SK-N-SH (cell line): ENCODE results near the gene ADORA3. TPM values are rescaled to one million over a fixed set of nuclear protein-coding genes. Genes with fewer than 3 reads are reported as not detected.

Experiments used
- CTCF ChIA-PET: fragments of 300-600, 350-600 bp; formaldehyde crosslinking; extraction: SDS; loops from one replicate; lab custom pipeline; 2021; lab: Yijun Ruan, JAX
- POLR2A ChIA-PET: fragments of 350-600 bp; sonication (Branson Sonifier 250); formaldehyde crosslinking; extraction: SDS; loops from one replicate; lab custom pipeline; 2020; ENCODE audit warnings: antibody characterized with exemption, inconsistent platforms; lab: Yijun Ruan, JAX
- DNase-seq: peaks from one replicate; pipeline ENCODE4 v3.0.0; 2012
- H2AFZ ChIP-seq: fragments of 200-600 bp; sonication (generic); 2 replicates; pipeline ENCODE4 v1.8.1; 2016; ENCODE audit warnings: antibody characterized with exemption, mild to moderate bottlenecking, low read depth
- H3F3A ChIP-seq: fragments of 200-600 bp; sonication (generic); replicated peaks from 2 replicates; pipeline ENCODE3; 2016; ENCODE audit warnings: antibody characterized with exemption, mild to moderate bottlenecking; ENCODE audit not compliant: insufficient read depth
- H3K27ac ChIP-seq, 2 experiments: fragments of 200-500 bp in 1 of 2; fragments of 200-600 bp in 1 of 2; sonication (Bioruptor generic) in 1 of 2; sonication (generic), shearing (Covaris generic) in 1 of 2; 2 replicates each; pipeline versions ENCODE4 v1.5.1 to v1.6.1; 2014 to 2016; ENCODE audit warnings: low read depth in 2 of 2, inconsistent platforms in 1 of 2, low read length in 1 of 2, mild to moderate bottlenecking in 1 of 2, mixed read lengths in 1 of 2
- H3K27me3 ChIP-seq: fragments of 200-600 bp; sonication (generic), shearing (Covaris generic); 2 replicates; pipeline ENCODE4 v1.6.1; 2016; ENCODE audit warnings: mixed run types; ENCODE audit not compliant: insufficient read depth
- H3K36me3 ChIP-seq, 2 experiments: fragments of 200-500 bp in 1 of 2; fragments of 200-600 bp in 1 of 2; sonication (Bioruptor generic) in 1 of 2; sonication (generic) in 1 of 2; replicated peaks in 1 of 2; 2 replicates each; pipeline versions ENCODE3 to v1.5.1; 2014 to 2016; ENCODE audit warnings: low read length in 1 of 2, mild to moderate bottlenecking in 1 of 2; ENCODE audit not compliant: insufficient read depth in 2 of 2, control insufficient read depth in 1 of 2
- H3K4me1 ChIP-seq, 2 experiments: fragments of 200-500 bp in 1 of 2; fragments of 200-600 bp in 1 of 2; sonication (Bioruptor generic) in 1 of 2; sonication (generic), shearing (Covaris generic) in 1 of 2; 2 replicates each; pipeline versions ENCODE4 v1.5.1 to v1.6.1; 2014 to 2016; ENCODE audit warnings: low read depth in 1 of 2, low read length in 1 of 2, mixed run types in 1 of 2; ENCODE audit not compliant: insufficient read depth in 2 of 2, control insufficient read depth in 1 of 2
- H3K4me2 ChIP-seq: fragments of 200-600 bp; sonication (generic), shearing (Covaris generic); 2 replicates; pipeline ENCODE4 v1.6.1; 2017; ENCODE audit warnings: mixed run types
- H3K4me3 ChIP-seq, 2 experiments: fragments of 200-500 bp in 1 of 2; fragments of 200-600 bp in 1 of 2; sonication (Bioruptor generic) in 1 of 2; sonication (generic), shearing (Covaris generic) in 1 of 2; 2 replicates each; pipeline versions ENCODE4 v1.5.1 to v1.8.1; 2014 to 2016; ENCODE audit warnings: low read depth in 2 of 2, inconsistent platforms in 1 of 2, low read length in 1 of 2, mild to moderate bottlenecking in 1 of 2, mixed read lengths in 1 of 2, moderate library complexity in 1 of 2
- H3K79me2 ChIP-seq: fragments of 200-600 bp; sonication (generic); 2 replicates; pipeline ENCODE4 v1.8.1; 2017; ENCODE audit warnings: mild to moderate bottlenecking; ENCODE audit not compliant: insufficient read depth
- H3K9ac ChIP-seq: fragments of 200-600 bp; sonication (generic); 2 replicates; pipeline ENCODE4 v1.6.1; 2017; ENCODE audit warnings: mixed run types
- H3K9me2 ChIP-seq: fragments of 200-600 bp; sonication (generic); 2 replicates; pipeline ENCODE4 v1.6.1; 2017; ENCODE audit warnings: mixed run types
- H3K9me3 ChIP-seq: fragments of 200-600 bp; sonication (generic); 2 replicates; pipeline ENCODE4 v1.6.1; 2017; ENCODE audit warnings: mixed run types, mild to moderate bottlenecking, moderate library complexity
- H4K20me1 ChIP-seq: fragments of 200-600 bp; sonication (generic); 2 replicates; pipeline ENCODE4 v1.6.1; 2017; ENCODE audit warnings: mild to moderate bottlenecking, mixed run types; ENCODE audit not compliant: insufficient read depth
- CHD2 ChIP-seq: fragments of 150-350 bp; IDR thresholded peaks from 2 replicates; pipeline ENCODE4 v1.6.1; 2018; ENCODE audit warnings: low read length; ENCODE audit not compliant: partially characterized antibody
- FOSL2 ChIP-seq: IDR thresholded peaks from 2 replicates; pipeline ENCODE4 v1.4.0; 2012; ENCODE audit warnings: low read depth, mild to moderate bottlenecking, moderate library complexity, borderline replicate concordance
- FOXM1 ChIP-seq: IDR thresholded peaks from 2 replicates; pipeline ENCODE4 v1.4.0; 2012; ENCODE audit warnings: low read depth, mild to moderate bottlenecking
- NRF1 ChIP-seq: IDR thresholded peaks from 2 replicates; pipeline ENCODE4 v1.6.1; 2012; ENCODE audit warnings: low read depth, mild to moderate bottlenecking, low read length
- SIN3A ChIP-seq: IDR thresholded peaks from 2 replicates; pipeline ENCODE4 v1.6.1; 2012; ENCODE audit warnings: low read depth, mild to moderate bottlenecking, low read length, moderate library complexity, borderline replicate concordance
- polyA plus RNA-seq, 3 experiments: library from polyadenylated mRNA; depleted of rRNA; stranded (reverse); fragments of >200 nt; gene quantifications; 2 replicates each; pipeline ENCODE4 v1.2.3, GENCODE V29; 2012
- TF ChIP-seq, protein P1 (sequence below): fragments of 200-600 bp; sonication (generic); IDR thresholded peaks from 2 replicates; pipeline ENCODE4 v1.6.1; 2017; ENCODE audit warnings: antibody characterized with exemption, mild to moderate bottlenecking, moderate library complexity
- TF ChIP-seq, protein P2 (sequence below): IDR thresholded peaks from 2 replicates; pipeline ENCODE4; 2012
- TF ChIP-seq, protein P3 (sequence below): IDR thresholded peaks from 2 replicates; pipeline ENCODE4 v1.4.0; 2012; ENCODE audit warnings: low read depth, borderline replicate concordance
- TF ChIP-seq, protein P4 (sequence below): fragments of 150-350 bp; IDR thresholded peaks from 2 replicates; pipeline ENCODE4 v1.6.1; 2017; ENCODE audit warnings: antibody characterized with exemption, low read length, low read depth, borderline replicate concordance
- TF ChIP-seq, protein P5 (sequence below): IDR thresholded peaks from 2 replicates; pipeline ENCODE4 v1.6.1; 2012; ENCODE audit warnings: mild to moderate bottlenecking, low read depth, low read length, moderate library complexity

The ADORA3 gene
- polyA plus RNA-seq, 1 of the 3 experiments (the other 2 are of a cell fraction) = not detected

DNA sequence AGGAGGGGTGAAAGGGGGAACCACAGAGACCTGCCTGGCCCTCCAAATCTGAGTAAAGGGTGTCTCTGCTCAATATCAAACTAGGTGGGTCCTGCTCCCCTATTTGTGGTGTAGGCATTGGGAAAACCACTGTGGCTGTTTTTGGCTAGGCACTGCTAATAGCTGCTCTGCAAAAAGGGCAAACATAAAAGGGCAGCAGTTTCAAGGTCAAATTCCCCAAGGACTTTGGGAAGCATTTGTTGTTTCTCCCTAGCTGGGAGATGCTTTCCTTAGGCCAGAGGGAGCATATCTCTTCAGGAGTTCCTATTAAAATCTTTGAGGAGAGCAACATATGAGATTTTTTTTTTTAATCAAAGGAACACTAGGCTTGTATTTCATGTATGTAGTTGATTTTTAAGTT is 27.2 kb downstream of the ADORA3 start:
- Histone ChIP-seq H3K27ac (no peak overlapping the region), H3K36me3 (peaks cover 0 to 4% of the 10 kb centered on the region in 2 experiments), H3K4me1 (no peaks in the 10 kb centered on the region), H3K9ac (no peak overlapping the region), H3K4me2 (no peak overlapping the region), H2AFZ (no peak overlapping the region), H4K20me1 (no peaks in the 10 kb centered on the region), H3K4me3 (no peak overlapping the region), H3F3A (no peaks in the 10 kb centered on the region), H3K27me3 (no peaks in the 10 kb centered on the region), H3K79me2 (no peaks in the 10 kb centered on the region), H3K9me2 (no peaks in the 10 kb centered on the region), H3K9me3 (no peaks in the 10 kb centered on the region)
- ChIA-PET CTCF (interaction anchor here (0.7 to 0.9 kb wide), 3 partner anchors 28 to 239 kb away, joined by 3 to 4 read pairs (median 3); no protein-coding TSS in a partner anchor), POLR2A (no interaction called here)
- DNase-seq = no peak
- TF ChIP-seq, protein P1, sequence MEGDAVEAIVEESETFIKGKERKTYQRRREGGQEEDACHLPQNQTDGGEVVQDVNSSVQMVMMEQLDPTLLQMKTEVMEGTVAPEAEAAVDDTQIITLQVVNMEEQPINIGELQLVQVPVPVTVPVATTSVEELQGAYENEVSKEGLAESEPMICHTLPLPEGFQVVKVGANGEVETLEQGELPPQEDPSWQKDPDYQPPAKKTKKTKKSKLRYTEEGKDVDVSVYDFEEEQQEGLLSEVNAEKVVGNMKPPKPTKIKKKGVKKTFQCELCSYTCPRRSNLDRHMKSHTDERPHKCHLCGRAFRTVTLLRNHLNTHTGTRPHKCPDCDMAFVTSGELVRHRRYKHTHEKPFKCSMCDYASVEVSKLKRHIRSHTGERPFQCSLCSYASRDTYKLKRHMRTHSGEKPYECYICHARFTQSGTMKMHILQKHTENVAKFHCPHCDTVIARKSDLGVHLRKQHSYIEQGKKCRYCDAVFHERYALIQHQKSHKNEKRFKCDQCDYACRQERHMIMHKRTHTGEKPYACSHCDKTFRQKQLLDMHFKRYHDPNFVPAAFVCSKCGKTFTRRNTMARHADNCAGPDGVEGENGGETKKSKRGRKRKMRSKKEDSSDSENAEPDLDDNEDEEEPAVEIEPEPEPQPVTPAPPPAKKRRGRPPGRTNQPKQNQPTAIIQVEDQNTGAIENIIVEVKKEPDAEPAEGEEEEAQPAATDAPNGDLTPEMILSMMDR = no peak
- TF ChIP-seq, protein P2, sequence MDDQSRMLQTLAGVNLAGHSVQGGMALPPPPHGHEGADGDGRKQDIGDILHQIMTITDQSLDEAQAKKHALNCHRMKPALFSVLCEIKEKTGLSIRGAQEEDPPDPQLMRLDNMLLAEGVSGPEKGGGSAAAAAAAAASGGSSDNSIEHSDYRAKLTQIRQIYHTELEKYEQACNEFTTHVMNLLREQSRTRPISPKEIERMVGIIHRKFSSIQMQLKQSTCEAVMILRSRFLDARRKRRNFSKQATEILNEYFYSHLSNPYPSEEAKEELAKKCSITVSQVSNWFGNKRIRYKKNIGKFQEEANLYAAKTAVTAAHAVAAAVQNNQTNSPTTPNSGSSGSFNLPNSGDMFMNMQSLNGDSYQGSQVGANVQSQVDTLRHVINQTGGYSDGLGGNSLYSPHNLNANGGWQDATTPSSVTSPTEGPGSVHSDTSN = no peak
- TF ChIP-seq, protein P3, sequence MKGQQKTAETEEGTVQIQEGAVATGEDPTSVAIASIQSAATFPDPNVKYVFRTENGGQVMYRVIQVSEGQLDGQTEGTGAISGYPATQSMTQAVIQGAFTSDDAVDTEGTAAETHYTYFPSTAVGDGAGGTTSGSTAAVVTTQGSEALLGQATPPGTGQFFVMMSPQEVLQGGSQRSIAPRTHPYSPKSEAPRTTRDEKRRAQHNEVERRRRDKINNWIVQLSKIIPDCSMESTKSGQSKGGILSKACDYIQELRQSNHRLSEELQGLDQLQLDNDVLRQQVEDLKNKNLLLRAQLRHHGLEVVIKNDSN = no peak
- TF ChIP-seq, protein P4, sequence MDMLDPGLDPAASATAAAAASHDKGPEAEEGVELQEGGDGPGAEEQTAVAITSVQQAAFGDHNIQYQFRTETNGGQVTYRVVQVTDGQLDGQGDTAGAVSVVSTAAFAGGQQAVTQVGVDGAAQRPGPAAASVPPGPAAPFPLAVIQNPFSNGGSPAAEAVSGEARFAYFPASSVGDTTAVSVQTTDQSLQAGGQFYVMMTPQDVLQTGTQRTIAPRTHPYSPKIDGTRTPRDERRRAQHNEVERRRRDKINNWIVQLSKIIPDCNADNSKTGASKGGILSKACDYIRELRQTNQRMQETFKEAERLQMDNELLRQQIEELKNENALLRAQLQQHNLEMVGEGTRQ = no peak
- TF ChIP-seq NRF1 (no peak), SIN3A (no peak), CHD2 (no peak), FOSL2 (no peak), FOXM1 (no peak)
- TF ChIP-seq, protein P5, sequence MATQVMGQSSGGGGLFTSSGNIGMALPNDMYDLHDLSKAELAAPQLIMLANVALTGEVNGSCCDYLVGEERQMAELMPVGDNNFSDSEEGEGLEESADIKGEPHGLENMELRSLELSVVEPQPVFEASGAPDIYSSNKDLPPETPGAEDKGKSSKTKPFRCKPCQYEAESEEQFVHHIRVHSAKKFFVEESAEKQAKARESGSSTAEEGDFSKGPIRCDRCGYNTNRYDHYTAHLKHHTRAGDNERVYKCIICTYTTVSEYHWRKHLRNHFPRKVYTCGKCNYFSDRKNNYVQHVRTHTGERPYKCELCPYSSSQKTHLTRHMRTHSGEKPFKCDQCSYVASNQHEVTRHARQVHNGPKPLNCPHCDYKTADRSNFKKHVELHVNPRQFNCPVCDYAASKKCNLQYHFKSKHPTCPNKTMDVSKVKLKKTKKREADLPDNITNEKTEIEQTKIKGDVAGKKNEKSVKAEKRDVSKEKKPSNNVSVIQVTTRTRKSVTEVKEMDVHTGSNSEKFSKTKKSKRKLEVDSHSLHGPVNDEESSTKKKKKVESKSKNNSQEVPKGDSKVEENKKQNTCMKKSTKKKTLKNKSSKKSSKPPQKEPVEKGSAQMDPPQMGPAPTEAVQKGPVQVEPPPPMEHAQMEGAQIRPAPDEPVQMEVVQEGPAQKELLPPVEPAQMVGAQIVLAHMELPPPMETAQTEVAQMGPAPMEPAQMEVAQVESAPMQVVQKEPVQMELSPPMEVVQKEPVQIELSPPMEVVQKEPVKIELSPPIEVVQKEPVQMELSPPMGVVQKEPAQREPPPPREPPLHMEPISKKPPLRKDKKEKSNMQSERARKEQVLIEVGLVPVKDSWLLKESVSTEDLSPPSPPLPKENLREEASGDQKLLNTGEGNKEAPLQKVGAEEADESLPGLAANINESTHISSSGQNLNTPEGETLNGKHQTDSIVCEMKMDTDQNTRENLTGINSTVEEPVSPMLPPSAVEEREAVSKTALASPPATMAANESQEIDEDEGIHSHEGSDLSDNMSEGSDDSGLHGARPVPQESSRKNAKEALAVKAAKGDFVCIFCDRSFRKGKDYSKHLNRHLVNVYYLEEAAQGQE = no peak
